Activated CD8-positive, alpha-beta memory T cell treated with anti-CD3 and anti-CD28 coated beads, Interleukin-2, amount 50 U/mL, for 1 hour (primary cell): ENCODE data around the gene CD46.

Experiments used
- DNase-seq: peaks from one replicate; pipeline ENCODE4 v3.0.0-alpha.2; 2020; ENCODE audit errors: extremely low read depth

Gene CD46

DNA sequence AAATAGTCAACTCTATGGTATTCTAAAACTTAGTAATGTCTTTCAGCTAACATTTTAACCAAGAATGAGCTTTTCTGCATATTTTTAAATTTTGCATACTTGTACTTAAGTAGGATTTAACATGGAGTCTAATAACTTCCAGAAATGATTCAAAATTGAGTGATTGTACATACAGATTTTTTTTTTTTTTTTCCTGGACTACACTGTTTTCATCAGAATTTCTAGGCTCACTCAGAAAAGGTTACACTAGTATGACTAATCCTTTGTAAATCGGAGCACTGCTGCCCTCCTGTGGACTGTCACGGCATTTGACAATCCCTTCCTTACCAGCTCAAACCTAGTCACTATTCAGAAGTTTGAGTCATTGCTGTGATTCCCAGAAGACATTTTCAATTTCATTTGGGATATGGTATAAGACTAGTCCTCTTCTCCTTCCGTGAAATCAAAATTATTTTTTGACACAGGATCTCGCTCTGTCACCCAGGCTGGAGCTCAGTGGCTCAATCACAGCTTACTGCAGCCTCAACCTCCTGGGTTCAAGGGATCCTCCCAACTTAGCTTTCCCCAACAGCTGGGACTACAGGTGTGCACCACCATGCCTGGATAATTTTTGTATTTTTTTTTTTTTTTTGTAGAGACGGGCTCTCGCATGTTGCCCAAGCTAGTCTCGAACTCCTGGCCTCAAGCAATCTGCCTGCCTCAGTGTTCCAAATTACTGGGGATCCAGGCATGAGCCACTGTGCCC, 45.5 kb downstream of the CD46 start:
- peak; percentile 41 for DNase-seq

GRCh38 chr1:207798847-207799246, 47.0 kb downstream of the CD46 start:
- no peak for DNase-seq

GRCh38 chr1:207799989-207800648, 48.3 kb downstream of the CD46 start:
- no peak for DNase-seq

GRCh38 chr1:207801819-207802218, 50.0 kb downstream of the CD46 start:
- DNase-seq = no peak

DNA sequence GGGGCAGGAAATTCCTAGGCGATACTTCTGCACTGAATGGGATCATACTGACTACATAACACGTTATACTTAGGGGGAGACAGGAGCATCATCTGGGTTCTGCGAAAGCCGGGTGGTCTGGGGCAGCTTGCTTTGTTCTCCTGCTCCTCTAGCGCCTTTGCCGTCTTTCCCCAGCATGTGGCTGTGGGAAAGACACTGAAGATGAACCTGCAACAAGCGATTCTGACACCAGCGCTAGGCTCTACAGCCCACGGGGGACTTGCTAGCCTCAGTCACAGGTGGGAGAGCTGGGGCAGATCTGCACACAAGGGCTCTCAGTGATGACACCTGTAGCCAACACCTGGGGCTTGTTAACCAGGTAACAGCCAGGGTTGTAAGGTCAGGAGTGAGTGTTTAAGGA, 51.8 kb downstream of the CD46 start:
- no peak for DNase-seq

GRCh38 chr1:207804721-207805468, 53.0 kb downstream of the CD46 start:
- DNase-seq = no peak

- DNase-seq = no peak
Measured at GRCh38 chr1:207805841-207806421, 54.1 kb downstream of the CD46 start.

DNA sequence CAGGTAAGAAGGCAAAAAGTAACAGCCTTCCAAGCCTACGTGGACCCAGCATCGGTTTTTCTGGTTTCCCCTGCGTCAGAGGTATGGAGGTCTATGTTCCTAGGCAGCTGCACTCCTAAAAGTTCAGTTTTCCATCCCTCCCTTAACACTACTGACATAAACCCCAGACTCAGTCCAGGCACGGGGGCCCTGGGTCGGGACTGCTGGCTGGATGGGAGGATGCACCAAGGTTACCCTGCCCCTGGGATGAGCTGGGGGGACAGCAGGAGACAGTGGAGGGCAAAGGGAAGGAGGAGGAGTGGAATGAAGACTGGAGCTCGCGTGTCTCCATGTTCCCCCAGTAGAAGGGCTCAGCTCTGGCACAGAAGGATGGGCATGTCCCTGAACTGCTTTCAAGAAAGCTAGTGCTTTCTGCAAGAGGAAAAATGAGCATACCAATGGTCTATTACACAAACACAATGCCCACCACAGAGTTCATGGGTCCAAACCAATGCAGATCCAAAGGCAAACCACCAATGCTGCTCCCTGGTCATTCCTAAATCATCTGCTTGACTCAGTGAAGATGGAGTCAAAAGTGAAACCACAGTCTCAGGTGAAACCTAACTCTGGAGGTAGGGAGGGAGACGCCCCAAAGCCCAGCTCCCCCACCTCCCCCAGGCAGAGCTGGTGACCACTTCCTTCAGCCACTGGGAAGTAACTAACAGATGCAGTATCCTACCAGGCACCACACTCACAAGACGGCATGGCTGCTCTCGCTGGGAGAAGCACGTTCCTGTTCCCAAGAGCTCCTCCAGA, 54.9 kb downstream of the CD46 start:
- no peak for DNase-seq

- DNase-seq = no peak
Measured at GRCh38 chr1:207807326-207807689, 55.5 kb downstream of the CD46 start.

DNA sequence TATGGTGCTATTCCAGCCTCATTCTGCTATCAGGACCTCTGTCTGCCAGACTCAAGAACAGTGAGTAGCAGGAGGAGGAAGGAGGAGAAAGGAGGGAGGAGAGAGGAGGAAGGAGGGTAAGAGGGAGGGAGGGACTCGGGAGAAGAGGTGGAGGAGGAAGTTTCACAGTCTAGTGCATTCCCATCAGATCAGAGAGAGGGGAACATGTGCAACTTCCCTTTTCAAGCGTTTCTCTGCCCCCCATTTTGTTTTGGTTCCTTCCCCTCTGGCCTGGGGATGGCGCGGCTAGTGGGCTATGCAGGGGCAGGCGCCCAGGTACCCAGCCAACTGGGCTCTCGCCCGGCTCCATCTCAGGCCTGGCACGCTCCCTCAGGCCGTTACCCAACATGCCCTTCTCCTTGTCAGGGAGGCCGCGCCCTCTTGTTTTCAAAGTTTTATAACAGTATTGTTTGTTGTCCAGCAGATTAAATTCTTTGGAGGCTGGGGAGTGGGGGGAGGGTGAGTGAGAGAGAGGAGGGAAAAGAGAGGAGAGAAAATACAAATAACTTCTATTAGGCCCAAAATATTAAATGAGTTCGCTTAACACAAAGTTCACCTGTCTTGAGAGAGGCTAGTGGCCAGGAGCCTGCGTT, 56.0 kb downstream of the CD46 start:
- DNase-seq = no peak

GRCh38 chr1:207808322-207808705, 56.5 kb downstream of the CD46 start:
- DNase-seq = no peak

DNA sequence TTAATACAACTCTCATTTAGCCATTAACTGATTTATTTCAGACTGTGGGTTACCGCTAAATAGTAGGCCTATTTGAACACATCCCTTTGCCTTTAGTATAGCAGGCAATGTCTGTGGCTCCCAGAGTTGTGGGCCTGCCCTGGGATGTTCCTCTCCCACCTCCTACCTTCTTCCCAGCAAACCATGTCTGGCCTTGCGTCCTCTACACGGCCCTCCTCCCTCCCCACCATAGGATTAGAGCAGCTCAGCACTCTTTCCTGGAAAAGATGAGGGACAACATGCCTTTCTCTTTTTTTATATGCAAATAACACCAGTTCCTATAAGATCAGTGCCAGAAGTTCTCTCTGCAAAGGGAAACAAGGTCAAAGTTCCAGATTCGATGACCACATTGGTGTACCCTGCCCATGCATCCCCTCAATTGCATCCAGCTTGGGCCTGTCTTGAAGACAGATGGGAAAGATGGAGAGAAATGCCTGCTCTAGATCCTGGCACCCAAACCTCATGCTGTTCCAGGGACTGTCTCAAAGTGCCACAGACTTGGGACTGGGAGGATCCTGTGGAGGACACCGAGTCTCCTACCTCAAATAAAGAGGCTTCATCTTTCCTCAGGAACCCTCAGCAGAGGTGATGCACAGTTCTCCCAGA, 57.2 kb downstream of the CD46 start:
- DNase-seq = no peak

GRCh38 chr1:207810173-207810572, 58.3 kb downstream of the CD46 start:
- DNase-seq = no peak

DNA sequence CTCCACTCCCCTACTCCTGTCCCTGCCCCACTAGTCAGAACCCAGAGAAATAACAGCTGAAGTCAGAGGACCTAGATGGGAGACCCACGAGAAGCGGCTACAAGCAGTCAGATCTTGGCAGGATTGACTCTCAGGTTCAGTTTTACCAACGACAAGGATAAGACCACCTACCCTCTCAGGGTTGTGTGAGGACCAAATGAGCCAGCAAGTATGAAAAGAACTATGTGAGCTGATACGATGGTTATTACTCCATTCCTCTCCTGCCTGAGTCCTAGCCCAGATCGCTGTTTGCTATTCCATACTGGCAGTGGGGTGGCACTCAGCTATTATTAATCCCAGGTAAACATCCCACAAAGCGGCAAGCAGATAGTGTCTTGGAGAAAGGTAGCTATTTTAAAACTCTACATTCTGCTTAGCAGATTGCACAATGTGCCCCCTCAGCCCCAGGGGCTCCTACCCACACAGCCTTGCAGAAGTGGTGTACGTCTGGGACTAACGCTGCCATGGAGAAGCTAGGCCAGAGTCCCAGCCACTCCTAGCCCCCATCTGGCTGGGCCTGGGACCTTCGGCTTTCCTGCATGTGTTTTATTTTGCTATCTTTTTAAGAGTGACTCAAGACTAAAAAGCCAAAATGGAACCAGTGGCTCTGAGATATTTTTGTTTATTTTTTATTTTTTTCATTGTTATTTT, 58.9 kb downstream of the CD46 start:
- no peak for DNase-seq

DNA sequence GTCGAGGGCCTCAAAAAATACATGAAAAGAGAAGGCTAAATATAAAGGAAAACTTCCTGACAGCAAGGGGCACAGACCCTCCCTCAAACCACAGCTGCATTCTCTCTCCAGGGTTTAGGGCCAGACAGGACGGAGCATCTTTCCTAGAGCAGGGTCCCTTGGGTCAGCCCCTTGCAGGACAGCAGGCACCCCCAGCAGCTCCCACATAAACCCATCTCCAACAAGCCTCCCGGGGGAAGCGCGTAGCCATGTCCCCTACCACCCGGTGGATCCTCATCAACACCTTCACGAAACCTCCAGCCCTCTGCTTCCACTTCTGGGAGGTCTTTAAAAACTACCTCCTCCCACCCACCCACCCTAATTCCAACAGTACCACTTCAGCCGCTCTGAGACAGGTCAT, 59.5 kb downstream of the CD46 start:
- no peak for DNase-seq

DNA sequence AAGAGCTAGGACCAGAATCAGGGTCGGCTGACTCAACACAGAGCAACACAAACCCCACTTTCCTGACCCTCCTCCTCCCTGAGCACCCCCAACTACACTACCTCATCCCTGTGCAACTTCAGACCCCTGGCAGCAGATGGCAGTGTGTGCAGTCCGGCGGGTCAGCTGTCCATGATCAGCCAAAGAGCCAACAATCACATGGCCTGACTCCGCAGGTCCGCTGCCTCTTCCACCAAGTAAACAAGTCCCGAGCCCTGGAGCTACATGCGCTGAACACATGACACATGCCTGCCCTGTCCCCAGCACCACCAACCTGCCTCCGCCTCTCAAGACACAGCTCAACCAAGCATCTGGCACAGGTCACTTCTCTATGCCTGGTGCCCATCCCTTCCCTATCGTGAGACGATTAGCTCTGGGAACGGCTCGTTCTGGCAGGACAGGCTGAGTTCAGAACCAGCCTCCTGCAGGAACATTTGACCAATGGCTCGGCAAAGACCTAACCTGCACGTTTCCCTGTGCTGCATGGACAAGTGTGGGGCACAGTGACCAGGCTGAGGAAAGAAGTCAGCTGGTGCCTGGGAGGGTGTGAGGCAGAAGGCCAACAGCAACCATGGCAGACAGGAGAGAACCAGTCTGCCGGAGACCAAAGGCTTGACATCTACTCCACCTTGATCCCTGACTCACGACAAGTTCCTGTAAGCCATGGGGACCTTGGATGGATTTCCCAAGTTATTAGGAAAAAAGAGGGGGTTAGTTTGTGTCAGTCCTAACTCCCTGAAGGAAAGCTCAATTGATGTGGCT, 60.3 kb downstream of the CD46 start:
- DNase-seq = no peak

- no peak for DNase-seq
Measured at GRCh38 chr1:207812778-207813511, 61.1 kb downstream of the CD46 start.

DNA sequence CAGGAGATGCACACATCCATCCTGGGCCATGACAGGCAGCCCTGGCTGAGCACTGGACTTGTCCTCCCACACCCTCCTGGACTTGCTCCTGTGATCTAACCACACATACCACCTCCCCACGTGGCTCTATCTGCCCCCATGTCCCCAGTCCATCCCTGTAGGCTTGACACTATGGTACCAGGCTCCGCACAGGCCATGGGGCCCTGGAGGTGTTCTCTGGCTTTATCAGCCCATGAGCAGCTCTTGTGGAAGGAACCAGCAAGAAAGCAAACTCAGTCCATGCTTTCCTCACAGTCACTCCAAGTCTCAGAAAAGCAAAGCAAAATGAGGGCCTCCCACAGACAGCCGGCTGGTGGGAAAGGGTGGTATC, 61.6 kb downstream of the CD46 start:
- no peak for DNase-seq

GRCh38 chr1:207813946-207814345, 62.1 kb downstream of the CD46 start:
- no peak for DNase-seq
